KMS-11 (cell line): ENCODE data around the gene CLEC3B.

Experiments used
- H2AFZ ChIP-seq: fragments of 200-600 bp; sonication (generic); 2 replicates; pipeline ENCODE4 v1.6.1; 2016; ENCODE audit warnings: antibody characterized with exemption, mixed run types, low read depth
- H3K27ac ChIP-seq: fragments of 200-600 bp; sonication (generic); 2 replicates; pipeline ENCODE4 v1.6.1; 2016; ENCODE audit warnings: mild to moderate bottlenecking, mixed run types
- H3K27me3 ChIP-seq: fragments of 200-600 bp; sonication (generic); 2 replicates; pipeline ENCODE4 v1.6.1; 2017; ENCODE audit warnings: mild to moderate bottlenecking, low read depth, mixed run types, moderate library complexity; ENCODE audit not compliant: insufficient read depth
- H3K36me3 ChIP-seq: fragments of 200-600 bp; sonication (generic); 2 replicates; pipeline ENCODE4 v1.6.1; 2017; ENCODE audit warnings: mild to moderate bottlenecking, mixed run types; ENCODE audit not compliant: insufficient read depth
- H3K4me1 ChIP-seq: fragments of 200-600 bp; sonication (generic); 2 replicates; pipeline ENCODE4 v1.6.1; 2016; ENCODE audit warnings: mild to moderate bottlenecking, low read depth, mixed run types; ENCODE audit not compliant: poor library complexity, severe bottlenecking
- H3K4me2 ChIP-seq: fragments of 200-600 bp; sonication (generic); 2 replicates; pipeline ENCODE4 v1.7.0; 2016; ENCODE audit warnings: mild to moderate bottlenecking, mixed run types
- H3K4me3 ChIP-seq: fragments of 200-600 bp; sonication (generic); IDR thresholded peaks from 2 replicates; pipeline ENCODE4 v1.6.1; 2017; ENCODE audit warnings: low read depth, low read length, mixed read lengths; ENCODE audit not compliant: insufficient read depth
- H3K79me2 ChIP-seq: fragments of 200-600 bp; sonication (generic); 2 replicates; pipeline ENCODE4 v1.6.1; 2016; ENCODE audit warnings: low read depth, mixed run types; ENCODE audit not compliant: insufficient read depth
- H3K9ac ChIP-seq: fragments of 200-600 bp; sonication (generic); 2 replicates; pipeline ENCODE4 v1.6.1; 2016; ENCODE audit warnings: mild to moderate bottlenecking, mixed run types
- H4K20me1 ChIP-seq: fragments of 200-600 bp; sonication (generic); 2 replicates; pipeline ENCODE4 v1.6.1; 2016; ENCODE audit warnings: mild to moderate bottlenecking, mixed run types; ENCODE audit not compliant: insufficient read depth
- TF ChIP-seq, protein P1 (sequence below): fragments of 200-600 bp; sonication (generic); conservative IDR thresholded peaks from 2 replicates; pipeline ENCODE4 v1.6.1; 2017; ENCODE audit warnings: low read depth, mild to moderate bottlenecking, antibody characterized with exemption, low read length, moderate library complexity, mixed read lengths

Gene CLEC3B

GRCh38 chr3:45029216-45029615 lies 3.1 kb downstream of the CLEC3B start:
- Histone ChIP-seq H3K4me3 (no peak overlapping the region), H2AFZ (no peak overlapping the region), H3K27me3 (no peaks in the 10 kb centered on the region), H3K36me3 (no peaks in the 10 kb centered on the region), H3K27ac (no peak overlapping the region), H3K79me2 (no peaks in the 10 kb centered on the region), H3K4me2 (no peak overlapping the region), H3K4me1 (peaks cover 3% of the 10 kb centered on the region), H4K20me1 (no peaks in the 10 kb centered on the region), H3K9ac (no peak overlapping the region)
- TF ChIP-seq, protein P1, sequence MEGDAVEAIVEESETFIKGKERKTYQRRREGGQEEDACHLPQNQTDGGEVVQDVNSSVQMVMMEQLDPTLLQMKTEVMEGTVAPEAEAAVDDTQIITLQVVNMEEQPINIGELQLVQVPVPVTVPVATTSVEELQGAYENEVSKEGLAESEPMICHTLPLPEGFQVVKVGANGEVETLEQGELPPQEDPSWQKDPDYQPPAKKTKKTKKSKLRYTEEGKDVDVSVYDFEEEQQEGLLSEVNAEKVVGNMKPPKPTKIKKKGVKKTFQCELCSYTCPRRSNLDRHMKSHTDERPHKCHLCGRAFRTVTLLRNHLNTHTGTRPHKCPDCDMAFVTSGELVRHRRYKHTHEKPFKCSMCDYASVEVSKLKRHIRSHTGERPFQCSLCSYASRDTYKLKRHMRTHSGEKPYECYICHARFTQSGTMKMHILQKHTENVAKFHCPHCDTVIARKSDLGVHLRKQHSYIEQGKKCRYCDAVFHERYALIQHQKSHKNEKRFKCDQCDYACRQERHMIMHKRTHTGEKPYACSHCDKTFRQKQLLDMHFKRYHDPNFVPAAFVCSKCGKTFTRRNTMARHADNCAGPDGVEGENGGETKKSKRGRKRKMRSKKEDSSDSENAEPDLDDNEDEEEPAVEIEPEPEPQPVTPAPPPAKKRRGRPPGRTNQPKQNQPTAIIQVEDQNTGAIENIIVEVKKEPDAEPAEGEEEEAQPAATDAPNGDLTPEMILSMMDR, result no peak

- Histone ChIP-seq H3K4me3 (no peak overlapping the region), H3K27ac (no peak overlapping the region), H3K9ac (no peak overlapping the region), H3K4me2 (no peak overlapping the region), H2AFZ (no peak overlapping the region), H4K20me1 (no peaks in the 10 kb centered on the region), H3K79me2 (no peaks in the 10 kb centered on the region), H3K27me3 (no peaks in the 10 kb centered on the region), H3K4me1 (peaks cover 7% of the 10 kb centered on the region), H3K36me3 (no peaks in the 10 kb centered on the region)
- TF ChIP-seq, protein P1, result no peak
Measured at GRCh38 chr3:45029661-45030060, 3.6 kb downstream of the CLEC3B start.

DNA sequence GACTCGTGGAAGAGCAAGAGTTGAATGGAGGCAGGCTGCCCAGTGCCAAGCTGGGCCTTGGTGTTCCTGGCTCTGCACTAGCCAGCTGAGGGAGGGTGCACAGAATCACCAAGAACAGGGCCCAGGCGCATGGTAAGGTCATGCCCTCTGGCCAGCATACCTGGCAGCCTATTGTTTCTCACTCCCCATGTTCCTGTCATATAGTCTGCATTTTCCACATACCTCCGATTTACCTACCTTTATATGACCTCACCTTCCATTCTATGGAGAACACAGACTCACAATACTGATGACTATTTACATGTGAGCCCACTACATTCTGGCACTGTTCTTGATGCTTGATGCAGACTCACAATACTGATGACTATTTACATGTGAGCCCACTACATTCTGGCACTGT lies 5.4 kb downstream of the CLEC3B start:
- Histone ChIP-seq H3K4me2 (no peak overlapping the region), H3K27ac (no peak overlapping the region), H4K20me1 (no peaks in the 10 kb centered on the region), H3K4me3 (no peak overlapping the region), H2AFZ (no peak overlapping the region), H3K36me3 (no peaks in the 10 kb centered on the region), H3K27me3 (no peaks in the 10 kb centered on the region), H3K4me1 (peaks cover 20% of the 10 kb centered on the region), H3K9ac (no peak overlapping the region), H3K79me2 (no peaks in the 10 kb centered on the region)
- TF ChIP-seq, protein P1, result no peak

- H3K4me2 ChIP-seq, result no peak overlapping the region
- no peaks in the 10 kb centered on the region for H3K79me2 ChIP-seq
- H3K4me1 ChIP-seq, result peaks cover 20% of the 10 kb centered on the region
- no peaks in the 10 kb centered on the region for H3K36me3 ChIP-seq
- H3K27ac ChIP-seq, result no peak overlapping the region
- no peak overlapping the region for H2AFZ ChIP-seq
- H4K20me1 ChIP-seq, result no peaks in the 10 kb centered on the region
- no peak overlapping the region for H3K4me3 ChIP-seq
- H3K9ac ChIP-seq, result no peak overlapping the region
- TF ChIP-seq, protein P1, result no peak
- no peaks in the 10 kb centered on the region for H3K27me3 ChIP-seq
Measured at GRCh38 chr3:45032113-45032512, 6.0 kb downstream of the CLEC3B start.
